DMS 273 (cell line): ENCODE data around the gene ILF2.
"Not testable (repeated sequence)": the region's sequence is repeated elsewhere in the genome, so short reads cannot be mapped to it uniquely, and the experiment has no call there.

Experiments
- DNase-seq: peaks from one replicate; lab custom pipeline; 2025; ENCODE audit not compliant: unreplicated experiment; lab: John Stamatoyannopoulos, UW

ILF2 gene

GRCh38 chr1:153679337-153680119 lies 8.7 kb upstream of the ILF2 start:
- DNase-seq, result peak; percentile 61

GRCh38 chr1:153678519-153679336 lies 7.9 kb upstream of the ILF2 start, which contains the start of gene NPR1:
TSS of gene NPR1 (plus strand) at chr1:153678688. CDS start at chr1:153679109, 421 bp downstream.
- peak; percentile 69 for DNase-seq

- peak; percentile 76 for DNase-seq
Observed at GRCh38 chr1:153677718-153678518, 7.1 kb upstream of the ILF2 start.

- no peak for DNase-seq
Observed at GRCh38 chr1:153673511-153673910, 2.7 kb upstream of the ILF2 start.

GRCh38 chr1:153671628-153672353 lies 998 bp upstream of the ILF2 start:
- peak; percentile 76 for DNase-seq

DNA sequence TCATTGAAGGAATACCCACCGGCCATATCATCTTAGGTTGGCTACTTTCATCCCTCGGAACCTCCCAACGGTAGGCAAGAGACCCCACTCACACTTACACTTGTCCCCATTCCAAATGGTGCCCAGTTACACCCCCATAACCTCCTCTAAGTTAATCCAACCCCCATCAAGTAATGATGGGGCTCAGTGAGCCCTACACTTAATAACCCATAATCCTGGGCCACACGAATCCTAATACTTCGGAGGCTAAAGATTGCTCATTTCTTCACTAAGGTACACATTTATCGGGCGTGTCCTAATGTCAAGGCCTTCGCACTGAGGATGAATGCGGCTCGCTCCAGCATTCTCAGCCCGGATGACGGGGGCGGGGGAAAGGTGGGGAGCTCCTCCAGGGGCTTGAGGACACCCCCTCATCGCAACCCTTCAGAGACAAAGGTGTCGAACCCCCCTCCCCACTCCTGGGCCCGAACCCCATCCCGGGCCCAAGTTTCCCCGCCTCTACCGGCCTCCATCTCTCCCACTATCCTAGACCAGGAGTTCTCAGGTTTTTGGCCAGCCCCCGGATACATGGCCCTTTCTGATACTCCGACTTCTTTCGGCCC lies 435 bp downstream of the ILF2 start:
- DNase-seq, result peak; percentile 45

GRCh38 chr1:153669606-153670005 lies 1.2 kb downstream of the ILF2 start:
- no peak for DNase-seq

DNA sequence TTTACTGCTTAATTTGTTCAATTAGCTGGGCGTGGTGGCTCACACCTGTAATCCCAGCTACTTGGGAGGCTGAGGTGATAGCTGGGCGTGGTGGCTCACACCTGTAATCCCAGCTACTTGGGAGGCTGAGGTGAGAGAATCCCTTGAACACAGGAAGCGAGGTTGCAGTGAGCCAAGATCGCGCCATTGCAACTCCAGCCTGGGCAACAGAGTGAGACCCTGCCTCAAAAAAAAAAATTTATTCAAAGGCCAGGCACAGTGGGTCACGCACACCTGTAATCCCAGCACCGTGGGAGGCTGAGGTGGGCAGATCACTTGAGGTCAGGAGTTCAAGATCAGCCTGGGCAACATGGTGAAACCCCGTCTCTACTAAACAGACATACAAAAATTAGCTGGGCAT lies 2.1 kb downstream of the ILF2 start:
- not testable (repeated sequence) for DNase-seq

- DNase-seq, result no peak
Observed at GRCh38 chr1:153667439-153667838, 3.4 kb downstream of the ILF2 start.

DNA sequence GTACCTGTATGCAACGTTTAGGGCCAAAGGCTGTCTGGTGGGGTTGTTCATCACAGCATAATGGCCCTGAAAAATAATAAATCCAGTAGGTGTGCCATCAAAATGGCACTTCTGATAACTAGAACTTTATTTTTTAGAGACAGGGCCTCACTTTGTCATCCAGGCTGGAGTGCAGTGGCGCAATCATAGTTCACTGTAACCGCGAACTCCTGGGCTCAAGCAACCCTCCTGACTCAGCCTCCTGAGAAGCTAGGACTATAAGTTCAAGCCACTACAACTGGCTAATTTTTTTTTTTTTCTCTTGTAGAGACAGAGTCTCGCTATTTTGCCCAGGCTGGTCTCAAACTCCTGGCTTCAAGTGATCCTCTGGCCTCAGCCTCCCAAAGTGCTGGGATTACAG lies 7.6 kb downstream of the ILF2 start:
- no peak for DNase-seq

- DNase-seq, result no peak
Observed at GRCh38 chr1:153662269-153662668, 8.5 kb downstream of the ILF2 start.

GRCh38 chr1:153661111-153661708 lies 9.6 kb downstream of the ILF2 start:
- peak; percentile 54 for DNase-seq

DNA sequence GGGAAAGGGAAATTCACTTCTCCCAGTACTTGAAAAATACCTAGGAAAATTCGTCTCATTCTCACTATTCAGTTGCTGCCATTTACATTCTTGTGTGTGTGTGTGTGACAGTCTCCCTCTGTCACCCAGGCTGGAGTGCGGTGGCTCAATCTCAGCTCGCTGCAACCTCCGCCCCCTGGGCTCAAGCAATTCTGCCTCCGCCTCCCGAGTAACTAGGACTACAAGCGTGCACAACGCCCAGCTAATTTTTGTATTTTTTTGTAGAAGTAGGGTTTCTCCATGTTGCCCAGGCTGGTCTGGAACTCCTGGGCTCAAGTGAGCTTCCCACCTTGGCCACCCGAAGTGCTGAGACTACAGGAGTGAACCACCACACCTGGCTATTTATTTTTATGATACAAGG lies 11.1 kb downstream of the ILF2 start:
- no peak for DNase-seq

- DNase-seq, result no peak
Observed at GRCh38 chr1:153659175-153659534, 11.6 kb downstream of the ILF2 start.

- DNase-seq, result peak; percentile 96
Observed at GRCh38 chr1:153658400-153659174, 12.2 kb downstream of the ILF2 start, which contains the start of gene SNAPIN. TSS of gene SNAPIN (plus strand) at chr1:153658703. CDS start at chr1:153658744, 41 bp downstream.

DNA sequence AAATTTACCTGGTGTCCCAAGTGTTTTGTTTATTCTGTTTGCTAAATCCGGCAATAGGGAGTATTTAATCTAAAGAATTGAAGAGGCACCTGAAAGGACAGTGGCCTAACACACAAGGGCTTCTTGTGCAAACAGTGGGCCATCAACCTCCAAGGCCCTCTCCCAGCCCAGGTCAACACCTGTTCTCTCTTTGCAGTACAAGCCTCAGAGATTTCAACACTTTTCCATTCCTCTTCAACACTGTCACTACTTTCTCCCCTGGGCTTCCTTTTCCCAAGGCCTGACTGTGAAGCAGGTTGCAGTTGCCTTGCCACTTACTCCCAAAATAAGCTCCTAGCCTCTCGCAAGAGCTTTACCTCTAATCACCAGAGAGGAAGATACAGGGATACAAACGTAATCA lies 15.5 kb downstream of the ILF2 start:
- no peak for DNase-seq

DNA sequence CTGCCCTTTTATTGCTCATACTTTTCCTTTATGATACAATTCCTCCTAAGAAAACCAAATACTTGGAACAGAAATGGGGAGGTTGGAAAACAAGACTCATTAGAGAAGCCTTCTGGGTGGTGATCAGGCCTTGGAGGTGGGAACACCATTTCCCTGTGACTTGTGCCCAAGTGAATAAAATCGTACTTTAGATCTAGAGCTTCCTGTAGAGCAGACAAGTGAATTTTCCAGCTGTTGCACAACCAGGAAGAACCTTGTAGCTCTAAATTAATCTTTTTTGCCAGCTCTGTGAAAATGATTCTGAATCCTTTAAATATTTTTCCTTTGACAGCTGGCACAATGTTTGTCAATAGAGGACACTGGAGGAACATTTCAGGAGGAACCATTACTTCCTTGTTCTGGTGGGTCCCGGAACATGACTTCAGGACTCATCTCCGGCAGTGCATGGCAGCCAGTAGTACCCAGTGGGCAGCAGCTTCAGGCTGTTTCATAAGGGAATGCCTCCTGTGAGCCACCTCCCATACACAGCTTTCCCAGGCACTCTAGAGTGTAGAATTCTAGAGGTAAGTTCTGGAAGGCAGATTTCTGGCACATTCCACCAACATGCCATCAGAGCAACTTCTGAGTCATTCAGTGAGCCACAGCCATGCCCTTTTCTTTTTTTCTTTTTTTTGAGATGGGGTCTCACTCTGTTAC lies 17.8 kb downstream of the ILF2 start:
- no peak for DNase-seq

- DNase-seq, result peak; percentile 60
Observed at GRCh38 chr1:153651771-153652170, 19.0 kb downstream of the ILF2 start.
